Astrocyte (in vitro differentiated cells and primary cell): Measurements from ENCODE around the gene APBB2. TPM values are rescaled to one million over a fixed set of nuclear protein-coding genes. Genes with fewer than 3 reads are reported as not detected.

ENCODE experiments used
- DNase-seq: peaks from one replicate; pipeline ENCODE4 v3.0.0-alpha.2; 2010; ENCODE audit warnings: low read depth
- FAIRE-seq: peaks from 2 replicates; lab custom pipeline; 2011; peaks lifted over from hg19 to GRCh38; lab: Jason Lieb, UNC
- H2AFZ ChIP-seq: 2 replicates; pipeline ENCODE4 v1.6.0; 2012; ENCODE audit warnings: low read depth, low read length, inconsistent platforms
- H3K27ac ChIP-seq: 2 replicates; pipeline ENCODE4 v1.5.1; 2011; ENCODE audit warnings: low read depth, low read length, inconsistent platforms
- H3K27me3 ChIP-seq: 2 replicates; pipeline ENCODE4 v1.6.0; 2011; ENCODE audit warnings: low read length, inconsistent platforms; ENCODE audit not compliant: insufficient read depth
- H3K36me3 ChIP-seq: 2 replicates; pipeline ENCODE4 v1.5.1; 2011; ENCODE audit warnings: low read length, inconsistent platforms; ENCODE audit not compliant: insufficient read depth
- H3K4me1 ChIP-seq: 2 replicates; pipeline ENCODE4 v1.5.1; 2011; ENCODE audit warnings: low read length, inconsistent platforms; ENCODE audit not compliant: insufficient read depth
- H3K4me2 ChIP-seq: 2 replicates; pipeline ENCODE4 v1.6.0; 2012; ENCODE audit warnings: low read length, inconsistent platforms
- H3K4me3 ChIP-seq: 2 replicates; pipeline ENCODE4 v1.5.1; 2011; ENCODE audit warnings: low read depth, mild to moderate bottlenecking, low read length, inconsistent platforms; ENCODE audit not compliant: insufficient read depth
- H3K79me2 ChIP-seq: 2 replicates; pipeline ENCODE4 v1.6.0; 2012; ENCODE audit warnings: mild to moderate bottlenecking, low read length, inconsistent platforms; ENCODE audit not compliant: insufficient read depth
- H3K9ac ChIP-seq: 2 replicates; pipeline ENCODE4 v1.6.0; 2012; ENCODE audit warnings: mild to moderate bottlenecking, low read length, inconsistent platforms
- H3K9me3 ChIP-seq: 2 replicates; pipeline ENCODE4 v1.5.1; 2012; ENCODE audit warnings: low read depth, mild to moderate bottlenecking, low read length, inconsistent platforms; ENCODE audit not compliant: insufficient read depth
- H4K20me1 ChIP-seq: 2 replicates; pipeline ENCODE4 v1.6.0; 2012; ENCODE audit warnings: low read length, inconsistent platforms; ENCODE audit not compliant: insufficient read depth
- H3K27ac Mint-ChIP-seq: one replicate; pipeline ENCODE4 v1.8.0; 2021; ENCODE audit warnings: mild to moderate bottlenecking, mixed read lengths; ENCODE audit not compliant: unreplicated experiment
- H3K27me3 Mint-ChIP-seq: one replicate; pipeline ENCODE4 v1.8.0; 2021; ENCODE audit warnings: low read depth, mixed read lengths; ENCODE audit not compliant: unreplicated experiment
- H3K36me3 Mint-ChIP-seq: one replicate; pipeline ENCODE4 v1.8.0; 2021; ENCODE audit warnings: low read depth, mixed read lengths; ENCODE audit not compliant: unreplicated experiment
- H3K4me1 Mint-ChIP-seq: one replicate; pipeline ENCODE4 v1.8.0; 2021; ENCODE audit warnings: low read depth, mixed read lengths; ENCODE audit not compliant: unreplicated experiment
- H3K4me3 Mint-ChIP-seq: one replicate; pipeline ENCODE4 v1.8.0; 2021; ENCODE audit warnings: mild to moderate bottlenecking, moderate library complexity, mixed read lengths; ENCODE audit not compliant: unreplicated experiment
- H3K9me3 Mint-ChIP-seq: one replicate; pipeline ENCODE4 v1.8.0; 2021; ENCODE audit warnings: mild to moderate bottlenecking, mixed read lengths; ENCODE audit not compliant: unreplicated experiment
- EZH2 ChIP-seq: IDR thresholded peaks from 2 replicates; pipeline ENCODE4 v1.6.1; 2012; ENCODE audit warnings: mild to moderate bottlenecking, low read length, inconsistent platforms; ENCODE audit not compliant: insufficient read depth
- total RNA-seq: library from RNA; stranded (reverse); gene quantifications from 2 replicates; pipeline ENCODE4 v1.2.1, GENCODE V29; 2021
- TF ChIP-seq, protein P1 (sequence below): IDR thresholded peaks from 2 replicates; pipeline ENCODE4 v1.5.1; 2011; ENCODE audit warnings: low read depth, mild to moderate bottlenecking, inconsistent platforms, low read length, moderate library complexity; ENCODE audit not compliant: insufficient read depth

APBB2 gene
- total RNA-seq, 1 donor from 2014 or later: 173 TPM

DNA sequence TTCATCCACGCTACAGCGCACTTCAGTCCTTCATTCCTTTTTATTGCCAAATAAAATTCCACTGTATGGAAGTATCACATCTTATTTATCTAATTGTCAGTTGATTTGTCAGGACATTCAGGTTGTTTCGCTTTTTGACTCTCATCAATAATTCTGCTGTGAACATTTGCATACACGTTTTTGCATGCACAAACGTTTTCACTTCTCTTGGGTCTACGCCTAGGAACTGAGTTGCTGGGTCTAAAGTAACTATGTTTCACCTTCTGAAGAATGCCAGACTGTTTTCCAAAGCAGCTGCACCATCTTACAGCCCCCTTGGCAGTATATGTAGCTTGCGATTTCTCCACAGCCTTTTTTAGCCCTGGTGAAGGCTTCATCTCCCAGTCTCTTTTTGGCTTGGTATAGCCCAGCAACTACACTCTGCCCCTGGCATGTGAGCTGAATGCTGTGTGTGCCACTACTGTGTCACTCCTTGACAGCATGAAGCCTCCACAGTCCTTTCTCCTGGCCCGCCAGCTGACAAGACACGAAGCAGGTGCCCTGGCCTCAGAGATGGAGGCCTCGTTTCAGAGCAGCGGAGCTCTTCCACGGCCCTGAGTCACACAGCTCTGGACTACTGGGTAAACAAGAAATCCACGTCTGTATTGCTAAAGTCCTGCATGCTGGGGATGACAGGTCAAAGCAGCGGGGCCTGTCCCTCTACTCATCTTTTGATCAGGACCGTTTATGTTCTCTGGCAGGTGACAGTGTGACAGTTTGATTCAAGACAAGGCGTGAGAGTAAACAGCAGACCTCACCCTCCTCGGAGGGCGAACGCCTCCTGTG lies 389.1 kb downstream of the APBB2 start:
- FAIRE-seq (no peak), DNase-seq (no peak)
- no peak overlapping the region for H3K4me3 Mint-ChIP-seq
- H3K4me1 Mint-ChIP-seq: peaks cover 3% of the 10 kb centered on the region
- H3K27ac ChIP-seq: no peak overlapping the region
- no peak overlapping the region for H3K4me2 ChIP-seq
- H4K20me1 ChIP-seq: no peaks in the 10 kb centered on the region
- no peak overlapping the region for H2AFZ ChIP-seq
- no peaks in the 10 kb centered on the region for H3K4me1 ChIP-seq
- H3K27me3 ChIP-seq: no peaks in the 10 kb centered on the region
- H3K9me3 Mint-ChIP-seq: no peaks in the 10 kb centered on the region
- H3K79me2 ChIP-seq: no peaks in the 10 kb centered on the region
- TF ChIP-seq, protein P1, sequence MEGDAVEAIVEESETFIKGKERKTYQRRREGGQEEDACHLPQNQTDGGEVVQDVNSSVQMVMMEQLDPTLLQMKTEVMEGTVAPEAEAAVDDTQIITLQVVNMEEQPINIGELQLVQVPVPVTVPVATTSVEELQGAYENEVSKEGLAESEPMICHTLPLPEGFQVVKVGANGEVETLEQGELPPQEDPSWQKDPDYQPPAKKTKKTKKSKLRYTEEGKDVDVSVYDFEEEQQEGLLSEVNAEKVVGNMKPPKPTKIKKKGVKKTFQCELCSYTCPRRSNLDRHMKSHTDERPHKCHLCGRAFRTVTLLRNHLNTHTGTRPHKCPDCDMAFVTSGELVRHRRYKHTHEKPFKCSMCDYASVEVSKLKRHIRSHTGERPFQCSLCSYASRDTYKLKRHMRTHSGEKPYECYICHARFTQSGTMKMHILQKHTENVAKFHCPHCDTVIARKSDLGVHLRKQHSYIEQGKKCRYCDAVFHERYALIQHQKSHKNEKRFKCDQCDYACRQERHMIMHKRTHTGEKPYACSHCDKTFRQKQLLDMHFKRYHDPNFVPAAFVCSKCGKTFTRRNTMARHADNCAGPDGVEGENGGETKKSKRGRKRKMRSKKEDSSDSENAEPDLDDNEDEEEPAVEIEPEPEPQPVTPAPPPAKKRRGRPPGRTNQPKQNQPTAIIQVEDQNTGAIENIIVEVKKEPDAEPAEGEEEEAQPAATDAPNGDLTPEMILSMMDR: no peak
- no peak for TF ChIP-seq EZH2
- no peak overlapping the region for H3K27ac Mint-ChIP-seq
- peaks cover 46% of the 10 kb centered on the region for H3K36me3 Mint-ChIP-seq
- H3K9ac ChIP-seq: no peak overlapping the region
- H3K27me3 Mint-ChIP-seq: no peaks in the 10 kb centered on the region
- no peak overlapping the region for H3K4me3 ChIP-seq
- no peaks in the 10 kb centered on the region for H3K9me3 ChIP-seq
- H3K36me3 ChIP-seq: peaks cover 35% of the 10 kb centered on the region

- FAIRE-seq: no peak
- no peak overlapping the region for H3K4me3 Mint-ChIP-seq
- DNase-seq: no peak
These were observed 391.7 kb downstream of the APBB2 start for GRCh38 chr4:40822420-40823166.

More at GRCh38 chr4:40822420-40823166, 391.7 kb downstream of the APBB2 start:
- TF ChIP-seq, protein P1: no peak
- TF ChIP-seq EZH2: no peak
- no peak overlapping the region for H2AFZ ChIP-seq
- no peaks in the 10 kb centered on the region for H3K9me3 ChIP-seq
- H3K27ac ChIP-seq: no peak overlapping the region
- peaks cover 27% of the 10 kb centered on the region for H3K36me3 ChIP-seq
- peaks cover 28% of the 10 kb centered on the region for H3K36me3 Mint-ChIP-seq
- peaks cover 2% of the 10 kb centered on the region for H3K4me1 Mint-ChIP-seq
- no peak overlapping the region for H3K4me2 ChIP-seq
- H3K27ac Mint-ChIP-seq: no peak overlapping the region
- H3K4me3 ChIP-seq: no peak overlapping the region
- H3K27me3 ChIP-seq: no peaks in the 10 kb centered on the region
- no peaks in the 10 kb centered on the region for H3K9me3 Mint-ChIP-seq
- no peaks in the 10 kb centered on the region for H3K79me2 ChIP-seq
- H3K4me1 ChIP-seq: no peaks in the 10 kb centered on the region
- H4K20me1 ChIP-seq: no peaks in the 10 kb centered on the region
- no peaks in the 10 kb centered on the region for H3K27me3 Mint-ChIP-seq
- H3K9ac ChIP-seq: no peak overlapping the region
